Suprapubic skin (tissue), 4 donors: Measurements from ENCODE around the gene KREMEN1. TPM values are rescaled to one million over a fixed set of nuclear protein-coding genes. Genes with fewer than 3 reads are reported as not detected.

Experiments
- DNase-seq, 2 donors: peaks; one replicate each; pipeline ENCODE4 v3.0.0-alpha.2; 2019; ENCODE audit warnings: low spot score in 2 of 2
- H3K27ac ChIP-seq: fragments of 200-600 bp; sonication (generic); one replicate; pipeline ENCODE4 v1.5.1; 2019
- H3K27me3 ChIP-seq: fragments of 200-600 bp; sonication (generic); one replicate; pipeline ENCODE4 v1.5.1; 2019
- H3K36me3 ChIP-seq: fragments of 200-600 bp; sonication (generic); one replicate; pipeline ENCODE4 v1.5.1; 2019
- H3K4me1 ChIP-seq: fragments of 200-600 bp; sonication (generic); one replicate; pipeline ENCODE4 v1.5.1; 2019
- H3K4me3 ChIP-seq: fragments of 200-600 bp; sonication (generic); one replicate; pipeline ENCODE4 v1.5.1; 2019; ENCODE audit warnings: mild to moderate bottlenecking
- H3K9me3 ChIP-seq: fragments of 200-600 bp; sonication (generic); one replicate; pipeline ENCODE4 v1.5.1; 2019
- CTCF ChIP-seq, 2 donors: fragments of 200-600 bp in 1 of 2; fragments of 450-650 bp in 1 of 2; sonication (generic) in 1 of 2; IDR thresholded peaks; one replicate each; pipeline ENCODE4 v1.5.1; 2016 to 2019; ENCODE audit warnings: antibody characterized with exemption in 2 of 2, mild to moderate bottlenecking in 1 of 2, moderate library complexity in 1 of 2
- EP300 ChIP-seq: sonication (generic); formaldehyde crosslinking; IDR thresholded peaks from one replicate; pipeline ENCODE4 v1.6.1; 2017; ENCODE audit warnings: antibody characterized with exemption
- POLR2A ChIP-seq, 2 donors: fragments of 450-650 bp; IDR thresholded peaks; one replicate each; pipeline ENCODE4 v1.6.1; 2017; ENCODE audit warnings: antibody characterized with exemption in 2 of 2, mild to moderate bottlenecking in 2 of 2, moderate library complexity in 2 of 2
- POLR2AphosphoS5 ChIP-seq, 3 donors: sonication (generic); formaldehyde crosslinking; IDR thresholded peaks; one replicate each; pipeline ENCODE4 v1.6.1; 2017; ENCODE audit warnings: antibody characterized with exemption in 3 of 3
- WGBS: methylation state at CpG from one replicate; pipeline ENCODE4 v1.1.5; 2018; 5-methylcytosine and 5-hydroxymethylcytosine counted together
- total RNA-seq, 4 donors: library from RNA; depleted of rRNA; stranded (reverse); fragments of >200 nt; gene quantifications; one replicate each; pipeline ENCODE4 v1.1.0, GENCODE V29; 2016

Gene KREMEN1
- total RNA-seq, 4 donors from 2014 or later, result 51.6 to 71.1 (median 60.9) TPM

DNA sequence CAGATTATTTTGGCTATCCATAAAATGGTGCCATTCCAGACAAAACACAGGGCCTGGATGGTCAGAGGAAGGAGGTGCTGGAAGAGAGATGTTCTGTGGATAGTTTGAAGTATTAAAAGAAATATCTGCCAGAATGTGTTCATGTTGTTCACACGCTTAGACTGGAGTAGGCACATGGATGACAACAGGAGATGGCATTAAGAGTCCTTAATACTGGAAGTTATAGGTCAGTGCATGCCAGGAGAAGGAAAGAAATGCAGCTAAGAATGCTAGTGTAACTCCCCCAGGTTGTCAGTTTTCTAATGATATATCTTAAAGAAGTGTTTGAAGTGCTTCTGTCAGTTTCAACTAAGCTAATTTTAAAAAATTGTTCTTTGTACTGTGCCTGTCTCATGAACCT lies 20.2 kb downstream of the KREMEN1 start:
- no peak overlapping the region for H3K4me3 ChIP-seq
- H3K36me3 ChIP-seq, result peaks cover 8% of the 10 kb centered on the region
- no peaks in the 10 kb centered on the region for H3K9me3 ChIP-seq
- TF ChIP-seq POLR2AphosphoS5 (IDR thresholded peaks at IDR 0.05) (no peak), POLR2A (IDR thresholded peaks at IDR 0.05) (no peak), EP300 (no peak), CTCF (IDR thresholded peaks at IDR 0.05) (no peak)
- 73% methylated on average over 1 of the region's 1 CpG for WGBS
- no peaks in the 10 kb centered on the region for H3K27me3 ChIP-seq
- DNase-seq, result no peak
- peak overlapping the region; percentile 30 for H3K27ac ChIP-seq
- peaks cover 19% of the 10 kb centered on the region for H3K4me1 ChIP-seq

DNA sequence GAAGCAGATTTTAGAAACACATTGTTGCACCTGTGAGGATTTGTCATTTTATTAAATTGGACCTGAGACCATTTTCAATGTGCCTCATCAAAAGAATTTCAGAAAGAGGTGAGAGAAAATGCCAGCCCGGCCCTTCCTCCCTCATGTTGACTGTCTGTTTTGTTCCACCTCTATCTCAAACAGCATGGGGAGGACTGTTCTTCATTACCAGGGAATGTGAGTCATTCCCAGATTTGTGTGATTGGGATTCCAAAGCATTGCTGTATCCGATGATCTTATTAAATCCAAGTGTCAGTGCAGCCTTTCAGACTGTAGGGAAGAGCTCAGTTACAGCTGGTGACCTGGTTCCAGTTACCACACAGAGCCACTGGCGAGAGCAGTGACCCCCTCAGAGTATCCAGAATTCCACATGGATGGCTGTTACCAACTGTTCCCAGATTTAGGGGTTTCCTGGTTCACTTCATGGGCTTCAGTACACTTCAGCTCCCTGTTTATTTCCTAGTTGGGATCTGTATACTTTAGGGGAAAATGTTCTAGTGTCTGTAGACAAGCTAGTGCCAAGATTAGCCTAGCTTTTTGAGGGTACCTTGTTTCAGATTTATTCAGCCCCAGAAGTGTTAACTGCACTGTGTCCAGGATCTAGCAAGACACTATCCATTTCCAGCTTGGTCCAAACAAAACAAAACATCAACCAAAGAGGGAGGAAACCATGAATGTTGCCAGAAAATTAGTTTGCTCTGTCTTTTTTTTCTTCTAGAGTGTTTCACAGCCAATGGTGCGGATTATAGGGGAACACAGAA lies 20.9 kb downstream of the KREMEN1 start:
- 46% methylated on average over 4 of the region's 4 CpGs for WGBS
- Histone ChIP-seq H3K27me3 (no peaks in the 10 kb centered on the region), H3K9me3 (no peaks in the 10 kb centered on the region), H3K4me3 (no peak overlapping the region), H3K27ac (peak overlapping the region; percentile 30), H3K4me1 (peaks cover 19% of the 10 kb centered on the region), H3K36me3 (peaks cover 8% of the 10 kb centered on the region)
- no peak for DNase-seq
- no peak for TF ChIP-seq CTCF (IDR thresholded peaks at IDR 0.05)
- no peak for TF ChIP-seq POLR2A (IDR thresholded peaks at IDR 0.05)
- no peak for TF ChIP-seq EP300
- no peak for TF ChIP-seq POLR2AphosphoS5 (IDR thresholded peaks at IDR 0.05)

DNA sequence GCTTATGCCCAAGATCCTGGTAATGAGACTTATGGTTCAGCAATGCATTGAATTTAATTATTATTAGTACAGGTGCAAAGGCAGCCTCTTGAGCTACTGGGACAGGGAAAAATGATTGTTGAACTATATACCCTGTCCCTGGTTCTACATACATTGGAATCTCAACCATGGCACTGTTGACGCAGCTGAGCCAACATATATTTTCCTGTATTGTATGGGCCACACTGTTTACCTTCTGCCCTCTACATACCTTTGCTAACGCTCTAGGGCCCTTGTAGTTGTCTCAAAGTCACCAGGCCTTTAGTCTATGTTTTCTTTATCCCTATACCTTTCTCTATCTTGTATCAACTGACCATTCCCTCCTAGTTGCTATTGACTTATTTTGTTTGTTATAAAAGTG lies 22.6 kb downstream of the KREMEN1 start:
- Histone ChIP-seq H3K4me1 (peaks cover 19% of the 10 kb centered on the region), H3K9me3 (no peaks in the 10 kb centered on the region), H3K4me3 (no peak overlapping the region), H3K27ac (no peak overlapping the region), H3K27me3 (no peaks in the 10 kb centered on the region), H3K36me3 (peaks cover 23% of the 10 kb centered on the region)
- 100% methylated on average over 2 of the region's 2 CpGs for WGBS
- DNase-seq, result no peak
- TF ChIP-seq EP300 (no peak), POLR2AphosphoS5 (IDR thresholded peaks at IDR 0.05) (no peak), POLR2A (IDR thresholded peaks at IDR 0.05) (no peak), CTCF (IDR thresholded peaks at IDR 0.05) (no peak)

- Histone ChIP-seq H3K36me3 (peaks cover 31% of the 10 kb centered on the region), H3K4me3 (no peak overlapping the region), H3K27ac (no peak overlapping the region), H3K9me3 (no peaks in the 10 kb centered on the region), H3K4me1 (peaks cover 16% of the 10 kb centered on the region), H3K27me3 (no peaks in the 10 kb centered on the region)
- no peak for TF ChIP-seq EP300
- TF ChIP-seq POLR2A (IDR thresholded peaks at IDR 0.05), result no peak
- TF ChIP-seq CTCF (IDR thresholded peaks at IDR 0.05), result no peak
- no peak for TF ChIP-seq POLR2AphosphoS5 (IDR thresholded peaks at IDR 0.05)
- 83% methylated on average over 13 of the region's 13 CpGs for WGBS
- DNase-seq, result no peak
Measured at GRCh38 chr22:29096736-29097669, 24.2 kb downstream of the KREMEN1 start.

DNA sequence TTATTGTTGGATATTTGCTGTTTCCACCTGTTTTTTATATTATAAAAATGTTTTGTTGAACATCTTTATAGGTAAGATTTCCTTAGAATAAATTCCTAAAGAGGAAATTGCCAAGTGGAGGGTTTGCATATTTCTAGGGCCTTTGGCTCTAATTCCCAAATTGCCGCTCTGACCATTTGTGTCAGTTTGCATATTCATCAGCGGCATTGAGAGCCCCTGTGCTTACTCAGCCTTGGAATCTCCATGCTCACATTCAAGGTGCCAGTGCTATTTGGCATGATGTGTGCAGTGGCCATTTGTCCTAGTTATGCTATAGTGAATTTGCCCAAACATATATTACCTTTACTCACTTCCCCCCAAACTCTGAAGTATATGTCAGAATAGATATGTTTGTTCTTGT lies 25.5 kb downstream of the KREMEN1 start:
- Histone ChIP-seq H3K27ac (no peak overlapping the region), H3K4me1 (peaks cover 6% of the 10 kb centered on the region), H3K36me3 (peaks cover 41% of the 10 kb centered on the region), H3K27me3 (no peaks in the 10 kb centered on the region), H3K9me3 (no peaks in the 10 kb centered on the region), H3K4me3 (no peak overlapping the region)
- DNase-seq, result no peak
- no peak for TF ChIP-seq CTCF (IDR thresholded peaks at IDR 0.05)
- TF ChIP-seq POLR2AphosphoS5 (IDR thresholded peaks at IDR 0.05), result no peak
- TF ChIP-seq EP300, result no peak
- TF ChIP-seq POLR2A (IDR thresholded peaks at IDR 0.05), result no peak
- 90% methylated on average over 2 of the region's 2 CpGs for WGBS
